Right lobe of liver (tissue), 4 donors: ENCODE measurements around the gene RNF17.

ENCODE experiments used
- CTCF ChIP-seq, 4 donors: fragments of 200-600 bp in 3 of 4; fragments of 450-650 bp in 1 of 4; IDR thresholded peaks; one replicate each; pipeline versions ENCODE4 v1.5.1 to v1.8.0; 2016 to 2022; ENCODE audit warnings: antibody characterized with exemption in 4 of 4, mild to moderate bottlenecking in 2 of 4
- POLR2A ChIP-seq: fragments of 450-650 bp; IDR thresholded peaks from one replicate; pipeline ENCODE4 v1.6.1; 2017; ENCODE audit warnings: antibody characterized with exemption, mild to moderate bottlenecking
- donor health status: DM: no; HTN: no; CAD: no.
- donor health status: DM: no; HTN: no; CAD: no.
- donor health status: DM: no; HTN: yes; CAD: no.

GRCh38 chr13:24861617-24862362, 97.8 kb downstream of the RNF17 start:
- TF ChIP-seq CTCF (IDR thresholded peaks at IDR 0.05): no peak
- no peak for TF ChIP-seq POLR2A
